ENCODE results near the gene CMIP.

The CMIP gene

DNA sequence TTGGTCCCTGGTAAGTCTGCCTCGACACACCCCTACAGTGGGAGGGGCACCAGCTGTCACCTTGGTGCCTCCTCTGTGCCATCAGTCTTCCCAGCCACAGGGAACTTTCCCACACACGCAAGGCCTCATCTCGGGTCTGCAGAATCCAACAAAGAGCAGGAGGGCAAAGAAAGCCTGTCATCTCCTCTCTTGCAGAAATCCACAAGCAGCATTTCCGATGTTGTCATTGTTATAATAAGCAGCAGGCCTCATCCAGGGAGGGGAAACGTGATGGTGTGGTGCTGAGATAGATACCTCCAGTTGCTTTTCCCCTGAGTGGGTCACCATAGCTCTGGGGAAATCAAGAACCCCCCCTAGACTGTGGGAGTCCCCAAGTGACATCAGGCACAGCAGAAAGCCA lies 110.4 kb downstream of the CMIP start:
- no peak for DNase-seq

DNA sequence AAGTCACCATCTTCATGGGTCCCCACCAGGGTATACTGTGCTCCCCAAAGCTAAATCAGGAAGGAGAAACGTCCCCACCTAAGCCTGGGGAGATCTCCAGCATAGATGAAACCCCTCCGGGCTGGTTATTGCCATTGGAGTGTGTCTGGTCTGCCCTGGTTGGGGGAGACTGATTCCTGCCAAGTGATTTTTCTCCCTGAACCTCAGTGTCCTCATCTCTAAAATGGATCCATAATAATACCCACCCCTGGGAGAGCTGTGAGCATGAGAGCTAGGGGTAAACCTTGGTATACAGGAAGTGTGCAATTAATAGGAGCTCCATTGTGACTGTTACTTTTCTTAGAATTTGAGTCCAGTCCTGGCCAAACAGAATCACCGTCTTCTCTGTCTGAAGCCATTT lies 111.1 kb downstream of the CMIP start:
- no peak for DNase-seq

DNA sequence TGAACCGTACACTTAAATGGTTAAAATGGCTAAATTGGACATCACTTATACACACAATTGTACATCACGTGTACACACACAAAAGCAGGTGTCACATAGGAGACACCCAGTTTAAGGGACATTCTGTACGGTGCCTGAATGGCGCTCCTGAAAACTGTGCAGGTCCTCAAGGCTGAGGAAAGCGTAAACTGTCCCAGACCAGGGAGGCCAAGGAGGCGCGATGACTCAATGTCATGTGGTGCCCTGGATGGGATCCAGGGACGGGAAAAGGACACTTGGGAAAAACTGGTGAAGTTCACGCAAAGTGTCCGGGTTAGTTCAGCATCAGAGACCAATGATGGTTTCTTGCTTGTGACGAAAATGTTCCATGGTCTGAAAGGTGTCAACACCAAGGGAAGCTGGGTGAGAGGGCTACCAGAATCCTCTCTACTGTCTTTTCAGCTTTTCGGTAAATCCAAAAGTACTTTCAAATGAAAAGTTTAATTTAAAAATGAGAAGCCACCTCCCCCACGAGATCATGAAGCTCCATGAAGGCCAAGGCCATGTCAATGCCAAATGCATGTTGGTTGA lies 112.2 kb downstream of the CMIP start:
- no peak for DNase-seq

DNA sequence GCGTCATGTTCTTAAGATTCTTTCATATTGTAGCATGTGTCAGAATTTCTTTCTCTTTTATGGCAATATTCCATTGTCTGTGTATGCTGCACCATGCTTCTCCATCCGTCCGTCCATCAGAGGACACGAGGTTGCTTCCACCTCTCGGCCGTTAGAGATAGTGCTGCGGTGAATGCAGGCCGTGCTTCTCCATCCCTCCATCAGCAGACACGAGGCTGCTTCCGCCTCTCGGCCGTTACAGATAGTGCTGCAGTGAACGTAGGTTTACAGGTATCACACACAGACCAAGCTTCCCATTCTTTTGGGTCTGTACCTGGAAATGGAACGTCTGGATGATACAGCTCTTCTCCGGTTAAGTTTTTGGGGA lies 113.5 kb downstream of the CMIP start:
- DNase-seq: no peak

DNA sequence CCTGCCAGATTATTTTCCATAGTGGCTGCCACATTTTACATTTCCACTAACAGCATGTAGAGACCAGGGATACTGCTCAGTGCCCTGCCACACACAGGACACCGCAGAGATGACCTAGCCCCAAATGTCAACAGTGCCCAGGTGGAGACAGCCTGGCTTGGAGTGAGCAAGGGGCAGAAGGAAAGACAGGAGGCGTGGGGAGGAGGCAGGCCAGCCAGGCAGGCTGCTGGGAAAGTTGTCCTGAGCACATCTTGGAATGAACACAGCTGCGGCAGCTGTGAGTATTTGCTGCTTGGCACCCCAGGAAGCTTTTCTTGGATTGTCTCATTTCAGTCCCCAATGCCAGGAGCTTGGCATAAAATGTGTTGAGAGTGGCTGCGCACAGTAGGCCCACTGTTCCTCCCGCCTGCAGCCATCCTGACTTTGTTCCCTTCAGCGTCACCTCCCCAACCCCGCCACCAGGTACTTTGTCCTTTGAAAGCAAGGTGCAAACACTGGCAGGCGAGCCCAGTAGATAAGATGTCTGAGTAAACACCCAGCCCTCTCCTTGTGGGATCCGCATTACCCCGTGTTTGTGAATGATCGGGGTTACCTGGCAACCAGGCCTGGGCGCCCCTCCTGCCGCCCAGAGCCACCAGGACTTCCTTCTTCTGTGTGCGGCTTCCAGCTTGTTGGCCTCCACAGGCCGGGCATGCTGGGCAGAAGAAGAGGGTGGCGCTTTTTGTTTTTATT lies 114.0 kb downstream of the CMIP start:
- no peak for DNase-seq

- no peak for DNase-seq
These were observed 116.5 kb downstream of the CMIP start for GRCh38 chr16:81560979-81561657.

DNA sequence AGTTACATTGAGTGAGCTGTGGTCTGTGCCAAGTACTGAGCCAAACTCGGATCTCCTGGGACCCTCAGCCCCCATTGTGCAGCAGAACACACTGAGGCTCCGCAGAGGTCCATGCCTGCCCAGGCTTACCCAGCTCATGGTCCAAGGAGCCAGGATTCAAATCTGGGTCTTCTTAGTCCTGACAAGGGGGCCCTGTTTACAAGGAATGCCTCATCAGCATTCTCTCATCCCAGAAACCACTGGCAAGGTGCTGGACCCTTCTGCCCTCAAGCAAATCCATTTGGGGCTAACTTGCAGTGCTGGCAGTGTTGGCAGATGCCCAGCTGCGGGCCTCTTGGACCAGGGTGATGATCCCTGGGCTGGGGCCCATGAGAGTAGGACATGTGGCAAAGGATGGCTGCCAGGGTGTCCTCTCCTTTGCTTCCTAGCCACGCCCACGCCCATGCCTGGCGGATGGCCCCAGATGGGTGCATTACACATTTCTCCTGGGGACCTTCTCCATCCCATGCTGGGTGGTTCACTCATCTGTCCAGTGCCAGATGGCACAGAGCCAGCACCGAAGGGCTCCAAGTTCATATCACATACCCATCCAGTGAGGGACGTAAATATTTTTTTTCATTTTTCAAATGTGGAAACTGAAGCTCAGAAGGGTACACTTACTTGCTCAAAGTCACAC lies 117.7 kb downstream of the CMIP start:
- no peak for DNase-seq

- no peak for DNase-seq
These were observed 118.3 kb downstream of the CMIP start for GRCh38 chr16:81562926-81563325.

DNA sequence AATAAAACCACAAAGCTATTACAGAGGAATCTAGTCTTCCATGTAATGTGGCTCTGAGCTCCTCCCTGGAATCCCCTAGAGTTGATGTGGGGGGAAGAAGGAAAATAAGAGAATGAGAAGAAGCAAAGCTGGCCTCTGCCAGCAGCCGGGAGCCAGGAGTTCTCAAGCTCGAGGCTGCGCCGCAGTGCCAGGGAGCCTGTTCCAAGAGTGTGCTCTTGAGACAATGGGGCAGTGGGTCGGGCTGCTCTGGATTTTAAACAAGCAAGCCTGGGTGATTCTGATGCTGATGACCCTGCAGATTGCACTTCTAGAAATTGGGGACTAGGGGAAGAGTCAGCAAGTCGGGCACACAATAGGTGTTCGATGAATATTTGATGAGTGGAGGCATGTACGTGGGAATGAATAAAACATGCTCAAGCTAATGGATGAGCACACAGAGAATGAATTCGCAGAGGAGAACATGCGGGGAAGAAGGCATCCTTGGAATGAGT lies 119.9 kb downstream of the CMIP start:
- no peak for DNase-seq

- no peak for DNase-seq
These were observed 120.9 kb downstream of the CMIP start for GRCh38 chr16:81565321-81566028.

- DNase-seq: no peak
These were observed 121.7 kb downstream of the CMIP start for GRCh38 chr16:81566086-81567007.

- DNase-seq: no peak
These were observed 122.5 kb downstream of the CMIP start for GRCh38 chr16:81567087-81567486.

GRCh38 chr16:81567987-81568748 lies 123.6 kb downstream of the CMIP start:
- DNase-seq: peak; percentile 79

GRCh38 chr16:81568749-81569087 lies 124.1 kb downstream of the CMIP start:
- DNase-seq: peak; percentile 62

DNA sequence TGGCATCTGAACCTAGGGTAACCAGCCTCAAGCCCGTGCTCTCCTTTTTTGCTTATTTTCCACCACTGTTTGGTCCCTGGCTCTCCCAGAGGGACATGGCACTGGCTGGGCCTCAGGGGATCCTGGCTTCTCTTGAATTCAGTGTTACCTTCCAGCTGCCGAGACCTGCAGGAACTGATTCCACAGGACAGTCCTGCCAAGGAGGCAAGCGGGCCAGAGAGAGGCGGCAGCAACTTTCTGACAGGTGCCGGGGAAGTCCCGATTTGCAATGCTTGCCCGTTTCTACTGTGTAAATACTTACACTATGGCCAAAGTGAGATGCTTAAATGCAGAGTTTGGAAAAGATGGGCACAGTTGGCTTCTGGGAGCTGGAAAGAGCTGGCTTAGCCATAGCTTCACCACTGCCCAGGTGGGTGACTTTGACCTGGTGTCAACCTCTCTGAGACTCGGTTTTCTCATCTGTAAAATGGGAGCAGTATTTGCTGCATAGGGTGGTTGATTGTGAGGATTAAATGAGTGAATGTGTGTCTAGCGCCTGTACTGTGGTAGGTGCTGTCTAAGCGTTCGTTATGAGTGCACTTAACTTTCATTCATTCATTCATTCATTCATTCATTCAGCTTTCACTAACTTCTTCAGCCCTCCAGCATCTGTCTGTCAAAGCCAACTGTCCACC lies 124.9 kb downstream of the CMIP start:
- DNase-seq: no peak

DNA sequence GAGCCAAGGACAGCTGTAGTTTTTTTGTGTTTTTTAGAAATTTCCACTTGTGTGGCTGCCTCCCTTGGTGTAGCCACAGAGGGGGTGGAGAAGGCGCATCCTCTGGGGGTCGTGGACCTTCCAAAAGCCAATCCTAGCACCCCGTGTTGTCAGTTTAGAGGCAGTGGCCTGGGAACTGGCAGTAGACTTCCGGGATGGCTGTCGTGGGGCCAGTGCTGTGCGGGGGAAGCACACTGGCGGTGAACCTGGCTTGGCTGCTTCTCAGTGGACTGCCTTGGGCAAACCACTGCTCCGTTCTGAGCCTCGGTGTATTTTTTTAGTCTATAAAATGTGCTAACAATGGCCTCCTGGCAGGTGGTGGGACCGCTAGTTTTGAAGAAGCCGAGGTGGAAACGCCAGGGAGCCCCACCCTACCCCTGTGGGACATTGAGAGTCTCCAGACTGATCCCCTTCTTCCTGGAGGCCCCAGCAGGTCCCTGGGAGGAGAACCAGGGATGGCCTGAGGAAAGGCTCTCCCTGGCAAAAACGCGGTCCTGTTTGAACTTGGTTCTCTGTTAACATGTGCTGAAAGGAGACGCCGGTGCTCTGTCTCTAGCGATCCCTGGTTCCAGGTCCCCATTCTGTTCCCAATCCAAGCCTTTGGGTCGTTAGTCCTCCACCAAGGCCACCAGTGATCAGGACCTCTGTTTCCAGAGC lies 125.7 kb downstream of the CMIP start:
- no peak for DNase-seq

GRCh38 chr16:81571175-81571574 lies 126.6 kb downstream of the CMIP start:
- no peak for DNase-seq

DNA sequence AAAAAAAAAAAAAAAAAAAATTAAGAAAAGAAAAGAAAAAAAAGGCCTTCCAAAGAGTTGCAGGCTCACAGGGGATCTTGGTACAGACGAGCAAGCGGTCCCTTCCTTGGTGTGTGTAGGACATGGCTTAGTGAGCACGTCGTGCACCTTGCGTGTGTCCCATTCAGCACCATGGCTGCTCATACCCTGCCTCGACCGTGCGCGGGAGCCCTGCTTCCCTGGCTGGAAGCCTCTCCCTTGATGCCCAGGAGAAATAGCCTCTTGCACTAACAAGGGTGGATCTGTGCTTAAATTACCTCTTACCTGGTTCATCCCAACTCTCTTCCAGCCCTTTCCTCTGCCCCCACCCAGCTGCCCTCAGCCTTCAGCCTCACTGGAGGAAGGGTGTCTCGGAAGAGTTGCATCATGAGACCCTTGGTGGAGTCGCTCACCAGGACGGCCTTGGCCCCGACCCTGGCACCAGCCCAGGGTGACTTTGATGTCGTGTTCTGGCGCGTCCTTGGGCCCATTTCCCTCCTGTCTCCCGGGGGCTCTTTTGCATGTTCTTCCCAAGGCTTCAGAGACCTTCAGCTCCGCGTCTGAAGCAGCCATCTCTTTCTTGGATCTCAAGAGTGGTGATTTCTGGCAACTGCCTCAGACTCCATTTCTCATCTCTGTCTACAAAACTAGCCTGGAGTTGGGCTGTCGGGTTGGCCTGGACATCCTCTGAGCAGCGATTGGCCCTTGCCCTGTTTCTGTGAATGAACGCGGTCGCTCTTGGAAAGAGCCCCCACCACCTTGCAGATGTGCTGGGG lies 127.2 kb downstream of the CMIP start:
- DNase-seq: no peak

All from activated CD8-positive, alpha-beta memory T cell treated with anti-CD3 and anti-CD28 coated beads, Interleukin-2, amount 50 U/mL, for 48 hours (primary cell).